MM.1S (cell line): ENCODE results near the gene FAM120A.

Source experiments
- DNase-seq: peaks from one replicate; pipeline ENCODE4 v3.0.0-alpha.2; 2015
- H2AFZ ChIP-seq: fragments of 300-600 bp; sonication (generic); 2 replicates; pipeline ENCODE4 v1.6.0; 2016; ENCODE audit warnings: antibody characterized with exemption, low read length
- H3F3A ChIP-seq: fragments of 300-600 bp; sonication (generic); 2 replicates; pipeline ENCODE4 v1.6.1; 2016; ENCODE audit warnings: mild to moderate bottlenecking, antibody characterized with exemption, low read length, moderate library complexity, mixed read lengths; ENCODE audit not compliant: insufficient read depth
- H3K27ac ChIP-seq: fragments of 300-600 bp; sonication (generic); 2 replicates; pipeline ENCODE4 v1.5.1; 2016; ENCODE audit warnings: mild to moderate bottlenecking, low read length
- H3K27me3 ChIP-seq: fragments of 300-600 bp; sonication (generic); replicated peaks from 2 replicates; pipeline ENCODE4 v1.6.0; 2016; ENCODE audit warnings: low read length; ENCODE audit not compliant: insufficient read depth
- H3K36me3 ChIP-seq: fragments of 300-600 bp; sonication (generic); replicated peaks from 2 replicates; pipeline ENCODE4 v1.6.1; 2016; ENCODE audit warnings: mild to moderate bottlenecking, low read length, mixed read lengths; ENCODE audit not compliant: insufficient read depth
- H3K4me1 ChIP-seq: fragments of 300-600 bp; sonication (generic); 2 replicates; pipeline ENCODE4 v1.6.1; 2016; ENCODE audit warnings: low read length, mixed read lengths
- H3K4me2 ChIP-seq: fragments of 300-600 bp; sonication (generic); 2 replicates; pipeline ENCODE4 v1.6.0; 2016; ENCODE audit warnings: low read depth, low read length
- H3K4me3 ChIP-seq: fragments of 300-600 bp; sonication (generic); 2 replicates; pipeline ENCODE4 v1.5.1; 2016; ENCODE audit warnings: low read length, mixed read lengths
- H3K79me2 ChIP-seq: fragments of 300-600 bp; sonication (generic); 2 replicates; pipeline ENCODE4 v1.6.1; 2016; ENCODE audit warnings: mixed run types, low read length, mixed read lengths
- H3K9ac ChIP-seq: fragments of 300-600 bp; sonication (generic); 2 replicates; pipeline ENCODE4 v1.6.1; 2016; ENCODE audit warnings: low read length, mixed read lengths
- H3K9me2 ChIP-seq: fragments of 300-600 bp; sonication (generic); replicated peaks from 2 replicates; pipeline ENCODE4 v1.6.1; 2016; ENCODE audit warnings: mild to moderate bottlenecking, low read length, mixed read lengths; ENCODE audit not compliant: insufficient read depth
- H3K9me3 ChIP-seq: fragments of 300-600 bp; sonication (generic); replicated peaks from 2 replicates; pipeline ENCODE4 v1.6.1; 2016; ENCODE audit warnings: mild to moderate bottlenecking, low read length, mixed read lengths; ENCODE audit not compliant: insufficient read depth
- H4K20me1 ChIP-seq: fragments of 300-600 bp; sonication (generic); 2 replicates; pipeline ENCODE4 v1.6.1; 2016; ENCODE audit warnings: mild to moderate bottlenecking, low read length, moderate library complexity, mixed read lengths; ENCODE audit not compliant: insufficient read depth
- CTCF ChIP-seq: fragments of 300-600 bp; sonication (generic); IDR thresholded peaks from 2 replicates; pipeline ENCODE4 v1.5.1; 2016; ENCODE audit warnings: antibody characterized with exemption, low read length, mixed read lengths
- EZH2 ChIP-seq: fragments of 300-600 bp; sonication (generic); optimal IDR thresholded peaks from 2 replicates; pipeline ENCODE3; 2017; ENCODE audit warnings: low read depth, mild to moderate bottlenecking, antibody characterized with exemption, low read length, mixed read lengths
- EZH2phosphoT487 ChIP-seq: fragments of 300-600 bp; sonication (generic); IDR thresholded peaks from 2 replicates; pipeline ENCODE4 v1.6.1; 2018; ENCODE audit warnings: antibody characterized with exemption, low read length

Gene FAM120A

GRCh38 chr9:93574900-93575795 lies 123.7 kb downstream of the FAM120A start:
- Histone ChIP-seq H3K9me3 (no peaks in the 10 kb centered on the region), H2AFZ (peak overlapping the region; percentile 84), H3K4me1 (peaks cover 6% of the 10 kb centered on the region; the same call in 1 of the 2 replicates)

DNA sequence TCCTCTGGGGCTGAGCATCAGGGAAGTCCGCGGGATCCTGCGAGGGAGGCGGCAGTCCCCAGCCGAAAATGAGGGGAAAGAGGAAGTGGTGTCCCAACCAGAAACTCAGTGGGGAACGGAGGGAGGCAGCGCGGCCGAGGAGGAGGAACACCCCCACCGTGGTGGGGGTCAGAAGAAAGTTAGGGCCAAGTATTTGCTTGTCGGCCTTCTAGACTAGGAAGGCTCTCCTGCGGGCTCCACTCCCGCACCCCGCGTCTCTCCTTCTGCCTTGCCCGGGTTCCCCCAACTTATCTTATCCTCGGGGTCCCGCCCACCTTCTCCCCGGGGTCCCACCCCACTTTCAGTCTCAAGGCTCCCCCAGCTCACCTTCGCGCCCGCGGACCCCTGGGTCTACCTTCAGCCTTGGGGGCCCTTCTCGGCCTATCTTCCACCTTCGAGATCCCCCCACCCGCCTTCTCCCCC lies 124.3 kb downstream of the FAM120A start:
- DNase-seq, result peak; percentile 37
- H3K79me2 ChIP-seq, result peaks cover 45% of the 10 kb centered on the region
- no peaks in the 10 kb centered on the region for H3K36me3 ChIP-seq
- peak overlapping the region; percentile 96 for H3K4me2 ChIP-seq
- H3K9ac ChIP-seq, result peak overlapping the region; percentile 78
- peak overlapping the region; percentile 72 for H3K4me3 ChIP-seq
- H4K20me1 ChIP-seq, result no peaks in the 10 kb centered on the region
- peak overlapping the region; percentile 84 for H2AFZ ChIP-seq
- no peak overlapping the region for H3K27ac ChIP-seq
- no peaks in the 10 kb centered on the region for H3K27me3 ChIP-seq
- H3K4me1 ChIP-seq, result peaks cover 6% of the 10 kb centered on the region; the same call in 1 of the 2 replicates
- H3K9me2 ChIP-seq, result no peaks in the 10 kb centered on the region
- H3K9me3 ChIP-seq, result no peaks in the 10 kb centered on the region
- TF ChIP-seq EZH2phosphoT487 (no peak), EZH2 (no peak), CTCF (no peak)
- H3F3A ChIP-seq, result peaks cover 6% of the 10 kb centered on the region; the same call in 1 of the 2 replicates

More at GRCh38 chr9:93574900-93575795, 123.7 kb downstream of the FAM120A start:
- DNase-seq, result no peak
- H3K27ac ChIP-seq, result no peak overlapping the region
- peaks cover 6% of the 10 kb centered on the region; the same call in 1 of the 2 replicates for H3F3A ChIP-seq
- no peaks in the 10 kb centered on the region for H3K27me3 ChIP-seq
- H3K9me2 ChIP-seq, result no peaks in the 10 kb centered on the region
- H3K79me2 ChIP-seq, result peaks cover 38% of the 10 kb centered on the region
- peak overlapping the region; percentile 72 for H3K4me3 ChIP-seq
- no peaks in the 10 kb centered on the region for H4K20me1 ChIP-seq
- H3K4me2 ChIP-seq, result peak overlapping the region; percentile 96
- TF ChIP-seq EZH2, result no peak
- no peak for TF ChIP-seq CTCF
- TF ChIP-seq EZH2phosphoT487, result no peak
- no peaks in the 10 kb centered on the region for H3K36me3 ChIP-seq
- H3K9ac ChIP-seq, result peak overlapping the region; percentile 78; the same call in 1 of the 2 replicates

DNA sequence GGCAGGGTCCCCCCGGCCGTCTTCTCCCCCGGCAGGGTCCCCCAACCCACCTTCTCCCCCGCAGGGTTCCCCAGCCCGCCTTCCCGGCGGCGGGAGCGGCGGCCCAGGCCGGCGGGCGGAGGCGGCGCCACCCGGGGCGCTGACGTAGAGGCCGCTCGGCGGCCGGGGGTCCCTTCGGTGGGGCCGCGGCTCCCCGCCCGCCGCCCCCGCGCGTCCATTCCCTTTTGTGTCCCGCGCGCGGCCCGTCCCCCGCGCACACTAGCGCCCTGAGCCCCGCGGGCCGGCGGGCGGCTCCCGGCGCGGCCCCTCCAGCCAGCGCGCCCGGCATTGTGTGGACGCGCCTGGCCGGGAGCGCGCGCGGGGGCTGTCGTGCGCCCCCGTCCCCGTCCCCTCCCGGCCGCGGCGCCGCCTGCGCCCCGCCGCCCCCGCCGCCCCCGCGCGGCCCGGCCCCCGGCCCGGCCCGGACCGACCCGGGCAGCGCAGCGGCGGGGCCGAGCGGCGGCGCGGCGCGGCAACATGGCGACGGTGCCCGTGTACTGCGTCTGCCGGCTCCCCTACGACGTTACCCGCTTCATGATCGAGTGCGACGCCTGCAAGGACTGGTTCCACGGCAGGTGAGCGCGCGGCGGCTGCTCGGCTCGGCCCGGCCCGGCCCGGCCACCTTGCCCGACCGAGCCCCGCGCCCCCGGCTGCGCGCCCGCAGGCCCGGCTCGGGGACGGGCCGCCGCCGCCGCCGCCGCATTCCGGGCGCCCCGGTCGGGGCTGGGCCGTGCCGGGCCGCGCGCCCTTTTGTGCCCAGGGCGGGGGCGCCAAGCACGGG lies 125.0 kb downstream of the FAM120A start, which contains the start of gene PHF2:
TSS of gene PHF2 (plus strand) at position 327 of the 820 bp plus-strand sequence. CDS start at position 517, 190 bp downstream.
- no peak for TF ChIP-seq CTCF
- TF ChIP-seq EZH2phosphoT487, result no peak
- TF ChIP-seq EZH2, result no peak
- H3K27ac ChIP-seq, result no peak within 1 kb of the TSS
- H4K20me1 ChIP-seq, result no peaks in the 10 kb centered on the region
- no peaks in the 10 kb centered on the region for H3K9me2 ChIP-seq
- peaks cover 6% of the 10 kb centered on the region; the same call in 1 of the 2 replicates for H3F3A ChIP-seq
- H3K36me3 ChIP-seq, result no peaks in the 10 kb centered on the region
- H3K4me3 ChIP-seq, result peak within 1 kb of the TSS; percentile 72
- peak within 1 kb of the TSS; percentile 96 for H3K4me2 ChIP-seq
- peaks cover 6% of the 10 kb centered on the region; the same call in 1 of the 2 replicates for H3K4me1 ChIP-seq
- H3K9me3 ChIP-seq, result no peaks in the 10 kb centered on the region
- peak within 1 kb of the TSS; percentile 78 for H3K9ac ChIP-seq
- peak; percentile 14 for DNase-seq
- H3K79me2 ChIP-seq, result peaks cover 51% of the 10 kb centered on the region
- H3K27me3 ChIP-seq, result no peaks in the 10 kb centered on the region
- peak within 1 kb of the TSS; percentile 84 for H2AFZ ChIP-seq
